Measurements from ENCODE around the gene AMY2B. TPM values are rescaled to one million over a fixed set of nuclear protein-coding genes. Genes with fewer than 3 reads are reported as not detected.

Gene AMY2B
- total and polyA plus RNA-seq, 9 of the 15 experiments (the other 6 are each of a cell fraction or from before 2014, with no cell fraction given), result 0.22 to 2.0 (median 0.49) TPM

DNA sequence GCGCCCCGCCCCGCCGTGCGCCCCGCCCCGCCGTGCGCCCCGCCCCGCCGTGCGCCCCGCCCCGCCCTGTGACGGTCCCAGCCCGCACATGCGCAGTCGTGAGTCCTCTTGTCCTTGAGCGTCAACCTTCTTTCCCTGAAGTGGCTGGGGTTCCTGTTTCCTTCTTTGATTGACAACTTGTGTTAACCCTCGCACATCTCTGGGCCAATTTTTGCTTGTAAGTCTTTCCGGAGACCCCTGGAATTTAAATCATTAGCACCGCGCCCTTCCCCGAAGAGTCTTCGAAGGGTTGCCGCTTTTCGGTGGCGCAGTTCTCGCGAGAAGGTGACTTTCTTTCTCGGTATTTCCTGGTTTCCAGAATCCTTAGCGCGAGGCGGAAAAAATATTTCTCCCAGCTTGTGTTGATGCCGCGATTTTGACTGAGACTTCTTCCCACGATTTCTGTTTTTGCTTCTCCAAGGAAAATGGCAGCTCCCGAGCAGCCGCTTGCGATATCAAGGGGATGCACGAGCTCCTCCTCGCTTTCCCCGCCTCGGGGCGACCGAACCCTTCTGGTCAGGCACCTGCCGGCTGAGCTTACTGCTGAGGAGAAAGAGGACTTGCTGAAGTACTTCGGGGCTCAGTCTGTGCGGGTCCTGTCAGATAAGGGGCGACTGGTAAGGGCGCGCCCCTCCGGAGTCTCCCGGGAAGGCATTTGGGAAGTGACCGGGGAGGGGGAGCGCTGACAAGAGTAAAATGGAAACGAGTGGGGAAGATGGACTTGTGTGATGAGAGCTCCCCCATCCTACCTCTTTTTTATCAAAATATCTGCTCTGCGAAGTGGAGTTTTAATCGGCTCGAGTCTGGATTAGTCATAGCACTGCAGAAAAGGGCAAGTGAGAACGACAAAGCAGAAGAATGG, 45.5 kb upstream of the AMY2B start, which contains the start of gene RNPC3 (continued):
- TF ChIP-seq, protein P1, sequence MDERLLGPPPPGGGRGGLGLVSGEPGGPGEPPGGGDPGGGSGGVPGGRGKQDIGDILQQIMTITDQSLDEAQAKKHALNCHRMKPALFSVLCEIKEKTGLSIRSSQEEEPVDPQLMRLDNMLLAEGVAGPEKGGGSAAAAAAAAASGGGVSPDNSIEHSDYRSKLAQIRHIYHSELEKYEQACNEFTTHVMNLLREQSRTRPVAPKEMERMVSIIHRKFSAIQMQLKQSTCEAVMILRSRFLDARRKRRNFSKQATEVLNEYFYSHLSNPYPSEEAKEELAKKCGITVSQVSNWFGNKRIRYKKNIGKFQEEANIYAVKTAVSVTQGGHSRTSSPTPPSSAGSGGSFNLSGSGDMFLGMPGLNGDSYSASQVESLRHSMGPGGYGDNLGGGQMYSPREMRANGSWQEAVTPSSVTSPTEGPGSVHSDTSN (CRISPR knock-in tag; IDR thresholded peaks at IDR 0.05; ENCODE audit: low read depth), result no peak
- TF ChIP-seq, protein P1 (tag; conservative IDR thresholded peaks at IDR 0.05; ENCODE audit: low read depth), result peak; percentile 59
- no peak; the same call in 1 of the 2 replicates for TF ChIP-seq ATF7 (IDR thresholded peaks at IDR 0.05)

DNA sequence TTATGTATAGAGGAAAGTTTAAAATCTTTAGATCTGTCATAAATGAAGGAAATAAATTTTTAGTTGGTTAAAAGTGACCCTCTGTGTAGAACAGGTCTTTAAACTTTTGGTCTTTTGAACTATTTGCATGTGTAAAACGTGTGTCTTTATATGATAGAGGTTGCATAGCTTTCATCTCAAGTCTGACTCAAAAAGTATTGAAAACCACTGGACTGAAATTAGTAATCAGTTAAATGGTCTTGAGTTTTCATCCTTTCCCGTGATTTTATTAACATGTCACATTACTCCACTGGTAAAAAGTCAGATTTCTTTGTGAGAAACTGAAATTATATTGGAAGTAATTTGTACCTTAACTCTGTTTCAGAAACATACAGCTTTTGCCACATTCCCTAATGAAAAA, 44.1 kb upstream of the AMY2B start:
- ATAC-seq (no peak), DNase-seq (ENCODE audit: extremely low read depth in 1 of 4, low spot score in 3 of 4) (no peak), FAIRE-seq (no peak)
- peaks cover 54% of the 10 kb centered on the region for H3K79me2 ChIP-seq (ENCODE audit: control insufficient read depth, insufficient read depth, low read length)
- H4K20me1 ChIP-seq (replicated peaks; ENCODE audit: control insufficient read depth, insufficient read depth, low read length), result no peaks in the 10 kb centered on the region
- H3K9ac ChIP-seq (ENCODE audit: insufficient read depth in 1 of 2, low read depth in 2 of 2, low read length in 2 of 2), result peak overlapping the region in 1 of 2 experiments; percentile 92; a peak in 3 of 4 replicates
- in situ Hi-C loops (cut with MboI) (no loop called here), intact Hi-C loops (cut with micrococcal nuclease) (no loop called here)
- no TSS peak for BruUV-seq (replicated peaks)
- peak overlapping the region; percentile 88 for H3K4me2 ChIP-seq (ENCODE audit: insufficient read depth, low read length)
- no peaks in the 10 kb centered on the region for H3K9me3 ChIP-seq (replicated peaks; ENCODE audit: control insufficient read depth, insufficient read depth, low read depth, low read length)
- no peak overlapping the region for H3K27ac ChIP-seq (ENCODE audit: extremely low read depth, low read depth, low read length)
- no peaks in the 10 kb centered on the region for H3K27me3 ChIP-seq (ENCODE audit: control insufficient read depth in 2 of 2, insufficient read depth in 2 of 2, low read length in 2 of 2)
- no peaks in the 10 kb centered on the region for H3K9me1 ChIP-seq (ENCODE audit: control insufficient read depth, insufficient read depth, low read length)
- peaks cover 29% of the 10 kb centered on the region for H3K36me3 ChIP-seq (ENCODE audit: control insufficient read depth, insufficient read depth, low read length)
- CTCF ChIA-PET (ENCODE audit: low intra/inter-chr PET ratio), result no interaction called here
- WGBS (ENCODE audit: insufficient coverage, low coverage, missing lambda C conversion rate), result 5% methylated on average over 2 of the region's 2 CpGs
- H3K4me1 ChIP-seq (replicated peaks in 1 of 2; ENCODE audit: control insufficient read depth in 2 of 2, insufficient read depth in 2 of 2, low read length in 2 of 2), result peaks cover 3 to 6% of the 10 kb centered on the region in 2 experiments; a peak in 3 of 5 replicates
- H3K4me3 ChIP-seq, result peak overlapping the region; percentile 84
- POLR2A ChIA-PET, result interaction anchor here (1.4 kb wide), 1 partner anchor 10 kb away, joined by 3 read pairs; no protein-coding TSS in a partner anchor
- H2AFZ ChIP-seq (ENCODE audit: low read depth, low read length), result no peak overlapping the region
- TF ChIP-seq SP2 (IDR thresholded peaks at IDR 0.05; ENCODE audit: extremely low read depth, low read depth, low read length, poor library complexity, severe bottlenecking) (no peak), ZNF232 (CRISPR knock-in tag; IDR thresholded peaks at IDR 0.05) (no peak), MAZ (CRISPR knock-in tag; conservative IDR thresholded peaks at IDR 0.05 in 1 of 2, IDR thresholded peaks at IDR 0.05 in 1 of 2) (no peak), EZH2 (IDR thresholded peaks at IDR 0.05; ENCODE audit: borderline replicate concordance, low read depth, low read length) (no peak)
- TF ChIP-seq, protein P2, sequence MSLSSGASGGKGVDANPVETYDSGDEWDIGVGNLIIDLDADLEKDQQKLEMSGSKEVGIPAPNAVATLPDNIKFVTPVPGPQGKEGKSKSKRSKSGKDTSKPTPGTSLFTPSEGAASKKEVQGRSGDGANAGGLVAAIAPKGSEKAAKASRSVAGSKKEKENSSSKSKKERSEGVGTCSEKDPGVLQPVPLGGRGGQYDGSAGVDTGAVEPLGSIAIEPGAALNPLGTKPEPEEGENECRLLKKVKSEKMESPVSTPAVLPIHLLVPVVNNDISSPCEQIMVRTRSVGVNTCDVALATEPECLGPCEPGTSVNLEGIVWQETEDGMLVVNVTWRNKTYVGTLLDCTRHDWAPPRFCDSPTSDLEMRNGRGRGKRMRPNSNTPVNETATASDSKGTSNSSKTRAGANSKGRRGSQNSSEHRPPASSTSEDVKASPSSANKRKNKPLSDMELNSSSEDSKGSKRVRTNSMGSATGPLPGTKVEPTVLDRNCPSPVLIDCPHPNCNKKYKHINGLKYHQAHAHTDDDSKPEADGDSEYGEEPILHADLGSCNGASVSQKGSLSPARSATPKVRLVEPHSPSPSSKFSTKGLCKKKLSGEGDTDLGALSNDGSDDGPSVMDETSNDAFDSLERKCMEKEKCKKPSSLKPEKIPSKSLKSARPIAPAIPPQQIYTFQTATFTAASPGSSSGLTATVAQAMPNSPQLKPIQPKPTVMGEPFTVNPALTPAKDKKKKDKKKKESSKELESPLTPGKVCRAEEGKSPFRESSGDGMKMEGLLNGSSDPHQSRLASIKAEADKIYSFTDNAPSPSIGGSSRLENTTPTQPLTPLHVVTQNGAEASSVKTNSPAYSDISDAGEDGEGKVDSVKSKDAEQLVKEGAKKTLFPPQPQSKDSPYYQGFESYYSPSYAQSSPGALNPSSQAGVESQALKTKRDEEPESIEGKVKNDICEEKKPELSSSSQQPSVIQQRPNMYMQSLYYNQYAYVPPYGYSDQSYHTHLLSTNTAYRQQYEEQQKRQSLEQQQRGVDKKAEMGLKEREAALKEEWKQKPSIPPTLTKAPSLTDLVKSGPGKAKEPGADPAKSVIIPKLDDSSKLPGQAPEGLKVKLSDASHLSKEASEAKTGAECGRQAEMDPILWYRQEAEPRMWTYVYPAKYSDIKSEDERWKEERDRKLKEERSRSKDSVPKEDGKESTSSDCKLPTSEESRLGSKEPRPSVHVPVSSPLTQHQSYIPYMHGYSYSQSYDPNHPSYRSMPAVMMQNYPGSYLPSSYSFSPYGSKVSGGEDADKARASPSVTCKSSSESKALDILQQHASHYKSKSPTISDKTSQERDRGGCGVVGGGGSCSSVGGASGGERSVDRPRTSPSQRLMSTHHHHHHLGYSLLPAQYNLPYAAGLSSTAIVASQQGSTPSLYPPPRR (CRISPR knock-in tag; IDR thresholded peaks at IDR 0.05; ENCODE audit: borderline replicate concordance), result no peak
- TF ChIP-seq, protein P3, sequence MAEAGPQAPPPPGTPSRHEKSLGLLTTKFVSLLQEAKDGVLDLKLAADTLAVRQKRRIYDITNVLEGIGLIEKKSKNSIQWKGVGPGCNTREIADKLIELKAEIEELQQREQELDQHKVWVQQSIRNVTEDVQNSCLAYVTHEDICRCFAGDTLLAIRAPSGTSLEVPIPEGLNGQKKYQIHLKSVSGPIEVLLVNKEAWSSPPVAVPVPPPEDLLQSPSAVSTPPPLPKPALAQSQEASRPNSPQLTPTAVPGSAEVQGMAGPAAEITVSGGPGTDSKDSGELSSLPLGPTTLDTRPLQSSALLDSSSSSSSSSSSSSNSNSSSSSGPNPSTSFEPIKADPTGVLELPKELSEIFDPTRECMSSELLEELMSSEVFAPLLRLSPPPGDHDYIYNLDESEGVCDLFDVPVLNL (CRISPR knock-in tag; IDR thresholded peaks at IDR 0.05; ENCODE audit: low read depth), result no peak

Data from K562 (cell line).